HEK293T (cell line): ENCODE measurements around the gene APRT.

Experiments
- ARNT ChIP-seq: fragments of 450-650 bp; IDR thresholded peaks from 2 replicates; pipeline ENCODE4 v1.6.1; 2017; ENCODE audit warnings: mild to moderate bottlenecking
- BHLHE40 ChIP-seq: fragments of 450-650 bp; IDR thresholded peaks from 2 replicates; pipeline ENCODE4 v1.6.1; 2016; ENCODE audit warnings: mild to moderate bottlenecking, moderate library complexity, borderline replicate concordance
- CTBP1 ChIP-seq: fragments of 450-650 bp; IDR thresholded peaks from 2 replicates; pipeline ENCODE4 v1.6.1; 2016; ENCODE audit warnings: borderline replicate concordance
- ELF4 ChIP-seq: fragments of 450-650 bp; IDR thresholded peaks from 2 replicates; pipeline ENCODE4 v1.6.1; 2017; ENCODE audit warnings: antibody characterized with exemption
- FOXA1 ChIP-seq: fragments of 450-650 bp; IDR thresholded peaks from 2 replicates; pipeline ENCODE4 v1.6.1; 2016; ENCODE audit warnings: mild to moderate bottlenecking
- FOXK2 ChIP-seq: fragments of 450-650 bp; IDR thresholded peaks from 2 replicates; pipeline ENCODE4 v1.6.1; 2016; ENCODE audit warnings: mild to moderate bottlenecking
- FOXM1 ChIP-seq: fragments of 450-650 bp; IDR thresholded peaks from 2 replicates; pipeline ENCODE4 v1.6.1; 2017; ENCODE audit warnings: mild to moderate bottlenecking, borderline replicate concordance
- HDGF ChIP-seq: fragments of 450-650 bp; IDR thresholded peaks from 2 replicates; pipeline ENCODE4 v1.6.1; 2017; ENCODE audit warnings: antibody characterized with exemption, borderline replicate concordance
- L3MBTL2 ChIP-seq: fragments of 450-650 bp; conservative IDR thresholded peaks from 2 replicates; pipeline ENCODE4 v1.6.1; 2016; ENCODE audit warnings: mild to moderate bottlenecking
- NFRKB ChIP-seq: fragments of 450-650 bp; IDR thresholded peaks from 2 replicates; pipeline ENCODE4 v1.6.1; 2016; ENCODE audit warnings: mild to moderate bottlenecking, moderate library complexity
- SP1 ChIP-seq: fragments of 450-650 bp; IDR thresholded peaks from 2 replicates; pipeline ENCODE4 v1.6.1; 2017
- SUZ12 ChIP-seq: fragments of 450-650 bp; IDR thresholded peaks from 2 replicates; pipeline ENCODE4 v1.6.1; 2016; ENCODE audit warnings: mild to moderate bottlenecking
- TARDBP ChIP-seq: fragments of 450-650 bp; IDR thresholded peaks from 2 replicates; pipeline ENCODE4 v1.6.1; 2016
- ZNF384 ChIP-seq: fragments of 450-650 bp; IDR thresholded peaks from 2 replicates; pipeline ENCODE4 v1.6.1; 2016

DNA sequence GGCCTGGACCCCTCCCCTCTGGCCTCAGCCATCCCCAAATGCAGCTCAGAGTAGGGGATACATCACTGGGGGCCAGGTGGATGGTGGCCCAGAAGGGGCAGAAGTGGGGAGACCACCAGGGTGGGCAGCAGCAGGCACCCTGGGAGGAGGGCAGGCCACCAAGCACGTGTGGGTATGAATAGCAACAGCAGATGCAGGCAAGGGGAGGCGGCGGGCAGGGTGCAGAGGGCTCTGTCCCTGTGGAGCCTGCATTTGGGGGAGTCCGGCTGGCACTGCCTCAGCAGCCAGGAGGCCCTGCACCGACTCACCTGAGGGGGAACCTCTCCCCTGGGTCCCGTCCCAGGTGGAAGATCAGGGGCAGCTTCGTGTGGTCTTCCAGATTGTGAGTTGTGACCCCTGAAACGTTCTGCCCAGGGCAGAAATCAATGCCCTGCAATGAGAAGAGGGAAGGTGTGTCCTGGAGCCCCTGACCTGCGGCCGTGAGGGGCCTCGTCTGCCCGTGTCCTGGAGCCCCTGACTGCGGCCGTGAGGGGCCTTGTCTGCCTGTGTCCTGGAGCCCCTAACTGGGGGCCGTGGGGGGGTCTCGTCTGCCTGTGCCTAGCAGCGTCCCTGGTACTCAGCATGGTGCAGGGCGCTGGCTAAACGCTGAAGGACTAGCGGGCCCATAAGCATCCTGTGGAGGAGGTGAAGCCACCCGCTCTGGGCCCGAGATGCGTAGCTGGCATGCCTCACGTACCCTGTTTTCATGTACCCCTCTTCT is 10.7 kb upstream of the APRT start:
- TF ChIP-seq FOXM1 = no peak
- no peak for TF ChIP-seq NFRKB
- no peak for TF ChIP-seq ELF4
- TF ChIP-seq BHLHE40 = no peak
- no peak for TF ChIP-seq SUZ12
- no peak for TF ChIP-seq SP1
- TF ChIP-seq ZNF384 = no peak
- no peak for TF ChIP-seq ARNT
- TF ChIP-seq FOXA1 = no peak
- TF ChIP-seq L3MBTL2 = no peak
- no peak for TF ChIP-seq TARDBP
- TF ChIP-seq FOXK2 = no peak
- no peak for TF ChIP-seq CTBP1
- no peak for TF ChIP-seq HDGF
